ENCODE results near the gene OR52N5. TPM values are rescaled to one million over a fixed set of nuclear protein-coding genes. Genes with fewer than 3 reads are reported as not detected.

The OR52N5 gene
- polyA plus RNA-seq, 1 of the 3 experiments (the other 2 are of a cell fraction), result not detected

- Histone ChIP-seq H2AFZ (ENCODE audit: low read depth) (no peak overlapping the region), H3F3A (replicated peaks; ENCODE audit: insufficient read depth) (no peaks in the 10 kb centered on the region), H3K9me3 (no peaks in the 10 kb centered on the region), H3K4me2 (no peak overlapping the region), H3K79me2 (ENCODE audit: insufficient read depth) (no peaks in the 10 kb centered on the region), H3K9ac (no peak overlapping the region), H3K27me3 (ENCODE audit: insufficient read depth) (peaks cover 38% of the 10 kb centered on the region; the same call in 1 of the 2 replicates), H3K36me3 (replicated peaks in 1 of 2; ENCODE audit: control insufficient read depth in 1 of 2, insufficient read depth in 2 of 2, low read length in 1 of 2) (no peaks in the 10 kb centered on the region), H3K27ac (ENCODE audit: low read depth in 2 of 2, low read length in 1 of 2) (no peak overlapping the region), H4K20me1 (ENCODE audit: insufficient read depth) (no peaks in the 10 kb centered on the region), H3K4me3 (ENCODE audit: low read depth in 2 of 2, low read length in 1 of 2) (no peak overlapping the region), H3K4me1 (ENCODE audit: control insufficient read depth in 1 of 2, insufficient read depth in 2 of 2, low read depth in 1 of 2, low read length in 1 of 2) (peaks cover 0 to 4% of the 10 kb centered on the region in 2 experiments; a peak in 1 of 4 replicates), H3K9me2 (no peaks in the 10 kb centered on the region)
- CTCF ChIA-PET, result interaction anchor here (0.7 to 1.4 kb wide), 2 partner anchors 185 to 332 kb away, joined by 4 read pairs; no protein-coding TSS in a partner anchor
- TF ChIP-seq RXRA (IDR thresholded peaks at IDR 0.05; ENCODE audit: borderline replicate concordance, low read depth) (no peak), NFIC (IDR thresholded peaks at IDR 0.05; ENCODE audit: borderline replicate concordance) (no peak), ELF1 (IDR thresholded peaks at IDR 0.05) (no peak), TAF1 (IDR thresholded peaks at IDR 0.05; ENCODE audit: borderline replicate concordance, low read depth, low read length) (no peak), PBX3 (IDR thresholded peaks at IDR 0.05) (no peak), CHD2 (IDR thresholded peaks at IDR 0.05; ENCODE audit: low read length, partially characterized antibody) (no peak), JUND (IDR thresholded peaks at IDR 0.05) (no peak), USF2 (IDR thresholded peaks at IDR 0.05; ENCODE audit: borderline replicate concordance, low read depth, low read length) (no peak), FOXJ3 (CRISPR knock-in tag; IDR thresholded peaks at IDR 0.05) (no peak), TEAD4 (IDR thresholded peaks at IDR 0.05; ENCODE audit: borderline replicate concordance, insufficient read depth) (no peak), SMC3 (IDR thresholded peaks at IDR 0.05; ENCODE audit: low read depth, low read length) (no peak), USF1 (IDR thresholded peaks at IDR 0.05; ENCODE audit: borderline replicate concordance, low read depth) (no peak), CTCF (IDR thresholded peaks at IDR 0.05) (no peak)
- no peak for DNase-seq
- WGBS (ENCODE audit: low lambda C conversion rate), result 34% methylated on average over 8 of the region's 10 CpGs
- POLR2A ChIA-PET, result no interaction called here
Measured at GRCh38 chr11:5807580-5807979, 24.4 kb upstream of the OR52N5 start.

GRCh38 chr11:5803982-5804381 is 20.8 kb upstream of the OR52N5 start:
- H3K9me2 ChIP-seq, result no peaks in the 10 kb centered on the region
- no peaks in the 10 kb centered on the region for H3K36me3 ChIP-seq (replicated peaks in 1 of 2; ENCODE audit: control insufficient read depth in 1 of 2, insufficient read depth in 2 of 2, low read length in 1 of 2)
- no peak overlapping the region for H3K4me3 ChIP-seq (ENCODE audit: low read depth in 2 of 2, low read length in 1 of 2)
- peaks cover 0 to 4% of the 10 kb centered on the region in 2 experiments; a peak in 1 of 4 replicates for H3K4me1 ChIP-seq (ENCODE audit: control insufficient read depth in 1 of 2, insufficient read depth in 2 of 2, low read depth in 1 of 2, low read length in 1 of 2)
- no peak overlapping the region for H3K27ac ChIP-seq (ENCODE audit: low read depth in 2 of 2, low read length in 1 of 2)
- WGBS (ENCODE audit: low lambda C conversion rate), result 4% methylated on average over 5 of the region's 5 CpGs
- POLR2A ChIA-PET, result no interaction called here
- no peak for DNase-seq
- TF ChIP-seq TEAD4 (IDR thresholded peaks at IDR 0.05; ENCODE audit: borderline replicate concordance, insufficient read depth) (no peak), NRF1 (IDR thresholded peaks at IDR 0.05; ENCODE audit: low read depth, low read length) (no peak), CHD2 (IDR thresholded peaks at IDR 0.05; ENCODE audit: low read length, partially characterized antibody) (no peak), NFIC (IDR thresholded peaks at IDR 0.05; ENCODE audit: borderline replicate concordance) (no peak), ZBTB33 (IDR thresholded peaks at IDR 0.05; ENCODE audit: borderline replicate concordance, low read depth) (no peak), MAX (IDR thresholded peaks at IDR 0.05; ENCODE audit: low read depth) (no peak), USF1 (IDR thresholded peaks at IDR 0.05; ENCODE audit: borderline replicate concordance, low read depth) (no peak), FOSL2 (IDR thresholded peaks at IDR 0.05; ENCODE audit: borderline replicate concordance, low read depth) (no peak), JUND (IDR thresholded peaks at IDR 0.05) (no peak)
- CTCF ChIA-PET, result interaction anchor here (0.6 to 1.2 kb wide), 2 partner anchors 204 to 328 kb away, joined by 3 read pairs; no protein-coding TSS in a partner anchor
- H3F3A ChIP-seq (replicated peaks; ENCODE audit: insufficient read depth), result no peaks in the 10 kb centered on the region
- H3K9me3 ChIP-seq, result no peaks in the 10 kb centered on the region
- peaks cover 34% of the 10 kb centered on the region; the same call in 1 of the 2 replicates for H3K27me3 ChIP-seq (ENCODE audit: insufficient read depth)
- no peak overlapping the region for H3K9ac ChIP-seq
- no peak overlapping the region for H3K4me2 ChIP-seq
- H2AFZ ChIP-seq (ENCODE audit: low read depth), result no peak overlapping the region
- no peaks in the 10 kb centered on the region for H4K20me1 ChIP-seq (ENCODE audit: insufficient read depth)
- H3K79me2 ChIP-seq (ENCODE audit: insufficient read depth), result no peaks in the 10 kb centered on the region
